PFSK-1 (cell line): ENCODE data around the gene SLC6A8.
A peak's percentile ranks its signal among the peaks of the same experiment; 100 is the strongest.

Source experiments
- FOXP2 ChIP-seq: optimal IDR thresholded peaks from 2 replicates; pipeline ENCODE3; 2011; ENCODE audit warnings: borderline replicate concordance, control low read depth, inconsistent platforms; ENCODE audit not compliant: insufficient read depth; ENCODE audit errors: extremely low read length, extremely low read depth
- POLR2AphosphoS5 ChIP-seq: IDR thresholded peaks from 2 replicates; pipeline ENCODE4 v1.6.1; 2012; ENCODE audit warnings: low read depth, mild to moderate bottlenecking, control low read depth, low read length, moderate library complexity
- SIN3A ChIP-seq: IDR thresholded peaks from 2 replicates; pipeline ENCODE4 v1.6.1; 2012; ENCODE audit warnings: mild to moderate bottlenecking, low read length, moderate library complexity, borderline replicate concordance; ENCODE audit not compliant: insufficient read depth
- TAF1 ChIP-seq: IDR thresholded peaks from 2 replicates; pipeline ENCODE4 v1.6.1; 2012; ENCODE audit warnings: low read length, control low read depth, borderline replicate concordance; ENCODE audit not compliant: insufficient read depth
- TF ChIP-seq, protein P1 (sequence below), 2 experiments: IDR thresholded peaks; 2 replicates each; pipeline versions ENCODE4 v1.6.1 to v1.8.0; 2011 to 2012; ENCODE audit warnings: low read depth in 2 of 2, low read length in 2 of 2, control low read depth in 1 of 2, inconsistent platforms in 1 of 2, mild to moderate bottlenecking in 1 of 2, moderate library complexity in 1 of 2; ENCODE audit not compliant: insufficient read depth in 1 of 2

The SLC6A8 gene

DNA sequence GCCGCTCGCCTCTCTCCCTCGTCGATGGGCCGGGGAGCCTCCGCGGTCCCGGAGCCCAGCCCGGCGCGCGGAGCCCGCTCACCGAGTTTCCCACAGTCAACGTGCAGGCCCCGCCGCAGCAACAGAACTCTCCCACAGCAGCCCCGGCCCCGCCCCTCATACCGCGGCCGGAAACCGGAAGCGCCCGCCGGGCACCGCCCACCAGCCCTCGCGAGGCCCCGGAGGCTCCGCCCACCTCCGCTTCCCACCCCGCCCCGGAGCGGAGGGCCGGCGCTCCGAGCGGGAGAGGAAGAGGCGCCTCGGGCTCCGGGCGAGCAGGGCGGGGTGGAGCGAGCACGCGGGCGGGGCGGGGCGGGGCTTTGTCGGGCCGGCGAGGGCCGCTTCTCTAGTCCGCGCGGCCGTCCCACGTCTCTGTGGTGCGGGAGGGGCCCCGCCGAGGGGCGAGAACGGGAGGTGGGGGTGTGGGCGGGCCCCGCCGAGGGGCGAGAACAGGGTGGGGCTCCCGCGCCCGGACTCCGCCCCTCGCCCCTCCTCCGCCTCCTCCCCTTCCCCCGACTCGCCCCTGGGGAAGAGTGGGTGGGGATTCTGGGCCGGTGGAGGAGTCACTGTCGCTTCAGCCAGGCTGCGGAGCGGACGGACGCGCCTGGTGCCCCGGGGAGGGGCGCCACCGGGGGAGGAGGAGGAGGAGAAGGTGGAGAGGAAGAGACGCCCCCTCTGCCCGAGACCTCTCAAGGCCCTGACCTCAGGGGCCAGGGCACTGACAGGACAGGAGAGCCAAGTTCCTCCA lies 36.7 kb downstream of the SLC6A8 start, which contains the start of the genes ABCD1 and BCAP31:
Gene ABCD1, plus strand, starts transcription at position 605 of the 787 bp plus-strand sequence. CDS start 411 bp downstream, outside the sequence.
Gene BCAP31, minus strand, starts transcription at position 136 of the 787 bp plus-strand sequence. CDS start 1,143 bp downstream, outside the sequence.
- TF ChIP-seq TAF1 (no peak; the same call in 1 of the 2 replicates), SIN3A (0 out of 2 replicates have a peak, but pooled peaks have one; percentile 20), FOXP2 (no peak), POLR2AphosphoS5 (peak; percentile 28; the same call in 1 of the 2 replicates)
- TF ChIP-seq, protein P1, sequence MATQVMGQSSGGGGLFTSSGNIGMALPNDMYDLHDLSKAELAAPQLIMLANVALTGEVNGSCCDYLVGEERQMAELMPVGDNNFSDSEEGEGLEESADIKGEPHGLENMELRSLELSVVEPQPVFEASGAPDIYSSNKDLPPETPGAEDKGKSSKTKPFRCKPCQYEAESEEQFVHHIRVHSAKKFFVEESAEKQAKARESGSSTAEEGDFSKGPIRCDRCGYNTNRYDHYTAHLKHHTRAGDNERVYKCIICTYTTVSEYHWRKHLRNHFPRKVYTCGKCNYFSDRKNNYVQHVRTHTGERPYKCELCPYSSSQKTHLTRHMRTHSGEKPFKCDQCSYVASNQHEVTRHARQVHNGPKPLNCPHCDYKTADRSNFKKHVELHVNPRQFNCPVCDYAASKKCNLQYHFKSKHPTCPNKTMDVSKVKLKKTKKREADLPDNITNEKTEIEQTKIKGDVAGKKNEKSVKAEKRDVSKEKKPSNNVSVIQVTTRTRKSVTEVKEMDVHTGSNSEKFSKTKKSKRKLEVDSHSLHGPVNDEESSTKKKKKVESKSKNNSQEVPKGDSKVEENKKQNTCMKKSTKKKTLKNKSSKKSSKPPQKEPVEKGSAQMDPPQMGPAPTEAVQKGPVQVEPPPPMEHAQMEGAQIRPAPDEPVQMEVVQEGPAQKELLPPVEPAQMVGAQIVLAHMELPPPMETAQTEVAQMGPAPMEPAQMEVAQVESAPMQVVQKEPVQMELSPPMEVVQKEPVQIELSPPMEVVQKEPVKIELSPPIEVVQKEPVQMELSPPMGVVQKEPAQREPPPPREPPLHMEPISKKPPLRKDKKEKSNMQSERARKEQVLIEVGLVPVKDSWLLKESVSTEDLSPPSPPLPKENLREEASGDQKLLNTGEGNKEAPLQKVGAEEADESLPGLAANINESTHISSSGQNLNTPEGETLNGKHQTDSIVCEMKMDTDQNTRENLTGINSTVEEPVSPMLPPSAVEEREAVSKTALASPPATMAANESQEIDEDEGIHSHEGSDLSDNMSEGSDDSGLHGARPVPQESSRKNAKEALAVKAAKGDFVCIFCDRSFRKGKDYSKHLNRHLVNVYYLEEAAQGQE (IDR thresholded peaks at IDR 0.05; ENCODE audit: insufficient read depth in 1 of 2, low read depth in 2 of 2, low read length in 2 of 2): no peak

DNA sequence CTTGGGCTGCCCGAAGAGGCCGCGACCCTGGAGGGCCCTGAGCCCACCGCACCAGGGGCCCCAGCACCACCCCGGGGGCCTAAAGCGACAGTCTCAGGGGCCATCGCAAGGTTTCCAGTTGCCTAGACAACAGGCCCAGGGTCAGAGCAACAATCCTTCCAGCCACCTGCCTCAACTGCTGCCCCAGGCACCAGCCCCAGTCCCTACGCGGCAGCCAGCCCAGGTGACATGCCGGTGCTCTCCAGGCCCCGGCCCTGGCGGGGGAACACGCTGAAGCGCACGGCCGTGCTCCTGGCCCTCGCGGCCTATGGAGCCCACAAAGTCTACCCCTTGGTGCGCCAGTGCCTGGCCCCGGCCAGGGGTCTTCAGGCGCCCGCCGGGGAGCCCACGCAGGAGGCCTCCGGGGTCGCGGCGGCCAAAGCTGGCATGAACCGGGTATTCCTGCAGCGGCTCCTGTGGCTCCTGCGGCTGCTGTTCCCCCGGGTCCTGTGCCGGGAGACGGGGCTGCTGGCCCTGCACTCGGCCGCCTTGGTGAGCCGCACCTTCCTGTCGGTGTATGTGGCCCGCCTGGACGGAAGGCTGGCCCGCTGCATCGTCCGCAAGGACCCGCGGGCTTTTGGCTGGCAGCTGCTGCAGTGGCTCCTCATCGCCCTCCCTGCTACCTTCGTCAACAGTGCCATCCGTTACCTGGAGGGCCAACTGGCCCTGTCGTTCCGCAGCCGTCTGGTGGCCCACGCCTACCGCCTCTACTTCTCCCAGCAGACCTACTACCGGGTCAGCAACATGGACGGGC lies 37.5 kb downstream of the SLC6A8 start:
- TF ChIP-seq, protein P1 (IDR thresholded peaks at IDR 0.05; ENCODE audit: insufficient read depth in 1 of 2, low read depth in 2 of 2, low read length in 2 of 2): no peak

DNA sequence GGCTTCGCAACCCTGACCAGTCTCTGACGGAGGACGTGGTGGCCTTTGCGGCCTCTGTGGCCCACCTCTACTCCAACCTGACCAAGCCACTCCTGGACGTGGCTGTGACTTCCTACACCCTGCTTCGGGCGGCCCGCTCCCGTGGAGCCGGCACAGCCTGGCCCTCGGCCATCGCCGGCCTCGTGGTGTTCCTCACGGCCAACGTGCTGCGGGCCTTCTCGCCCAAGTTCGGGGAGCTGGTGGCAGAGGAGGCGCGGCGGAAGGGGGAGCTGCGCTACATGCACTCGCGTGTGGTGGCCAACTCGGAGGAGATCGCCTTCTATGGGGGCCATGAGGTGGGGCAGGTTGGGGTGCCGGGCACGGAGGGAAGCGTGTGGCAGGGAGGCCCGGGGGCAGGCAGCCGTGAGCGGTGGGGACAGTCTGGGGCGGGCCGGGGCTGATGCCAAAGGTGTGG lies 38.1 kb downstream of the SLC6A8 start:
- TF ChIP-seq, protein P1 (IDR thresholded peaks at IDR 0.05; ENCODE audit: insufficient read depth in 1 of 2, low read depth in 2 of 2, low read length in 2 of 2): no peak
- no peak for TF ChIP-seq TAF1
- no peak for TF ChIP-seq POLR2AphosphoS5
- no peak for TF ChIP-seq SIN3A
- TF ChIP-seq FOXP2: no peak

DNA sequence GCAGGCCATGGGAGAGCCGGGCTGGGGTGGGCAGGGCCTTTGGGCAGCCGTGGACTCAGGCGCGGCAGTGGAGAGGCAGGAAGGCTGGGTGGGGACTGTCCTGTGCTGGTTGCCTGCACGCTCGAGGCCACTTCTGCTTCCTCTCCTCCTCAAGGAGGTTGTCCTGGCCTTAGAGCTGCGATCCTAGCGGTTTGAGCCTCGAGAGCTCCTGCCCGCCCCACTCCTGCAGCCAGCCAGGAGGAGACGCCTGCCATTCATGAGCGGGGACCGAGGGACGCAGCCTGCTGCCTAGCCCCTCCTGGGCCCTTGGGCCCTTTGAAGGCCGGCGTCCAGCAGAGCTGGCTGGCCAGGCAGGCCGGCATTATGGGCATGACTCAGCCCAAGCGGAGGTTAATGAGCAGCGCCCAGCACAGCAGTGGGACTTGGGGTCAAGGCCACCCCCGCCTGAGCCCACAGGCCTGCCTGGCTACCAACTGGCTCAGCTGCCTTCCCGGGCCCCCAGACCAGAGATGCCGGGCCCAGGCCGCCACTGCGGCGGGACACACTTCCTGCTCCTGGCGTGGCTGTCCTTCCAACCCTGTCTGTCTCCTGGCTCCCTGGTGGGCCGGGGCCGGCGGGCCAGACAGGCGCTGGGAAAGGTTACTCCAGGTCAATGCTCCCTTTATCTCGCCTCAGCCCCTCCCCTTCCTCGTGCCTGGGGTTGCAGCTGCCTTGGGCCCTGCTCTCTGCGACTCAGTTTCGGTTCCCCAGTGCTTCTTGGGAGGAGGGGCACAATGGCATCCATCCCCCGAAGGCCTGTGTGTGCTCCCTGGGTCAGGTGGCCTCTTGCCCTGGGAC lies 38.8 kb downstream of the SLC6A8 start:
- TF ChIP-seq TAF1: no peak
- TF ChIP-seq SIN3A: 0 out of 2 replicates have a peak, but pooled peaks have one; percentile 9
- peak; percentile 50 for TF ChIP-seq POLR2AphosphoS5
